GM10847 (cell line): ENCODE data around the gene ITGB4.

Source experiments
- POLR2A ChIP-seq: IDR thresholded peaks from 2 replicates; pipeline ENCODE4 v1.6.1; 2011; ENCODE audit not compliant: insufficient read length; ENCODE audit errors: extremely low read depth

ITGB4 gene

GRCh38 chr17:75720656-75721462 lies at the start of gene ITGB4:
Gene ITGB4 (plus strand): TSS chr17:75721459. CDS start chr17:75724704, 3,245 bp downstream.
- no peak for TF ChIP-seq POLR2A

- no peak for TF ChIP-seq POLR2A
Measured at GRCh38 chr17:75672011-75672410, 49.2 kb upstream of the ITGB4 start.

- TF ChIP-seq POLR2A, result no peak
Measured at GRCh38 chr17:75673487-75673886, 47.8 kb upstream of the ITGB4 start.

- TF ChIP-seq POLR2A, result no peak
Measured at GRCh38 chr17:75676461-75676860, 44.8 kb upstream of the ITGB4 start.

- no peak for TF ChIP-seq POLR2A
Measured at GRCh38 chr17:75679706-75680211, 41.5 kb upstream of the ITGB4 start.

GRCh38 chr17:75680431-75680830 lies 40.8 kb upstream of the ITGB4 start:
- TF ChIP-seq POLR2A, result no peak

GRCh38 chr17:75681289-75681688 lies 40.0 kb upstream of the ITGB4 start:
- no peak for TF ChIP-seq POLR2A

- no peak for TF ChIP-seq POLR2A
Measured at GRCh38 chr17:75683583-75683982, 37.7 kb upstream of the ITGB4 start.

GRCh38 chr17:75684249-75684648 lies 37.0 kb upstream of the ITGB4 start:
- TF ChIP-seq POLR2A, result no peak

- no peak for TF ChIP-seq POLR2A
Measured at GRCh38 chr17:75684924-75685323, 36.3 kb upstream of the ITGB4 start.

- no peak for TF ChIP-seq POLR2A
Measured at GRCh38 chr17:75685499-75685898, 35.8 kb upstream of the ITGB4 start.

GRCh38 chr17:75688209-75688825 lies 32.9 kb upstream of the ITGB4 start:
- no peak for TF ChIP-seq POLR2A

GRCh38 chr17:75689441-75689873 lies 31.8 kb upstream of the ITGB4 start:
- no peak for TF ChIP-seq POLR2A

- TF ChIP-seq POLR2A, result no peak
Measured at GRCh38 chr17:75691371-75691791, 29.9 kb upstream of the ITGB4 start.

GRCh38 chr17:75691801-75692626 lies 29.2 kb upstream of the ITGB4 start:
- TF ChIP-seq POLR2A, result no peak
